IMR-90 (cell line): Measurements from ENCODE around the gene TSEN54. TPM values are rescaled to one million over a fixed set of nuclear protein-coding genes. Genes with fewer than 3 reads are reported as not detected.

Experiments
- ATAC-seq: fragments of 200-7000 bp; cut with Tn5 transposase; 2 replicates; pipeline ENCODE4 v1.9.1; 2020; ENCODE audit warnings: low read depth, mild to moderate bottlenecking, moderate library complexity
- BruUV-seq: library from RNA; stranded (reverse); fragments of 400-500 nt; replicated peaks from 2 replicates; lab custom pipeline; 2021; lab: Mats Ljungman, UMichigan
- CTCF ChIA-PET: fragments of 300-600 bp; formaldehyde crosslinking; extraction: SDS; loops from one replicate; lab custom pipeline; 2021; ENCODE audit warnings: antibody characterized with exemption; lab: Yijun Ruan, JAX
- POLR2A ChIA-PET: fragments of 300-600 bp; sonication (Branson Sonifier 250); formaldehyde crosslinking; loops from one replicate; lab custom pipeline; 2022; ENCODE audit warnings: antibody characterized with exemption; ENCODE audit not compliant: unreplicated experiment; lab: Charles Lee
- DNase-seq: peaks from one replicate; pipeline ENCODE4 v3.0.0; 2013
- H2AFZ ChIP-seq: replicated peaks from 2 replicates; pipeline ENCODE3; 2013; ENCODE audit warnings: low read length, mild to moderate bottlenecking; ENCODE audit not compliant: poor library complexity
- H2AK5ac ChIP-seq: 2 replicates; pipeline ENCODE4 v1.6.1; 2013; ENCODE audit warnings: low read depth, low read length, inconsistent platforms
- H2AK9ac ChIP-seq: replicated peaks from 2 replicates; pipeline ENCODE3; 2013; ENCODE audit warnings: mild to moderate bottlenecking, low read depth, low read length, moderate library complexity; ENCODE audit not compliant: poor library complexity
- H2BK120ac ChIP-seq: 2 replicates; pipeline ENCODE4 v1.6.1; 2013; ENCODE audit warnings: low read depth, low read length, inconsistent platforms
- H2BK15ac ChIP-seq: 3 replicates; pipeline ENCODE4 v1.6.1; 2013; ENCODE audit warnings: low read depth, low read length, inconsistent platforms
- H2BK20ac ChIP-seq: 2 replicates; pipeline ENCODE4 v1.6.1; 2013; ENCODE audit warnings: low read depth, mild to moderate bottlenecking, inconsistent platforms, low read length, moderate library complexity
- H2BK5ac ChIP-seq: 2 replicates; pipeline ENCODE4 v1.6.1; 2013; ENCODE audit warnings: mild to moderate bottlenecking, low read depth, low read length, inconsistent platforms; ENCODE audit not compliant: poor library complexity, severe bottlenecking
- H3K14ac ChIP-seq: replicated peaks from 2 replicates; pipeline ENCODE4 v1.6.1; 2013; ENCODE audit warnings: low read depth, low read length, inconsistent platforms
- H3K18ac ChIP-seq: 2 replicates; pipeline ENCODE4 v1.6.1; 2013; ENCODE audit warnings: low read depth, low read length, control low read depth
- H3K23ac ChIP-seq: 2 replicates; pipeline ENCODE4 v1.6.1; 2013; ENCODE audit warnings: low read depth, low read length, inconsistent platforms
- H3K27ac ChIP-seq: 2 replicates; pipeline ENCODE4 v1.5.1; 2013; ENCODE audit warnings: mild to moderate bottlenecking, control low read depth, low read length; ENCODE audit not compliant: insufficient read depth
- H3K27me3 ChIP-seq: 2 replicates; pipeline ENCODE4 v1.6.1; 2013; ENCODE audit warnings: low read length; ENCODE audit not compliant: control insufficient read depth, insufficient read depth
- H3K36me3 ChIP-seq: 2 replicates; pipeline ENCODE4 v1.6.1; 2013; ENCODE audit warnings: low read length, mixed read lengths; ENCODE audit not compliant: control insufficient read depth, insufficient read depth
- H3K4ac ChIP-seq: 2 replicates; pipeline ENCODE4 v1.6.1; 2013; ENCODE audit warnings: low read depth, low read length, inconsistent platforms
- H3K4me1 ChIP-seq: 2 replicates; pipeline ENCODE4 v1.6.1; 2013; ENCODE audit warnings: low read length, mixed read lengths; ENCODE audit not compliant: control insufficient read depth, insufficient read depth
- H3K4me2 ChIP-seq: 2 replicates; pipeline ENCODE4 v1.6.1; 2013; ENCODE audit warnings: low read depth, mild to moderate bottlenecking, control low read depth, low read length, moderate library complexity
- H3K4me3 ChIP-seq: 2 replicates; pipeline ENCODE4 v1.5.1; 2013; ENCODE audit warnings: low read depth, mild to moderate bottlenecking, control low read depth, low read length, moderate library complexity; ENCODE audit not compliant: insufficient read depth
- H3K56ac ChIP-seq: 2 replicates; pipeline ENCODE4 v1.6.1; 2013; ENCODE audit warnings: low read length, inconsistent platforms; ENCODE audit not compliant: insufficient read depth; ENCODE audit errors: extremely low read depth
- H3K79me1 ChIP-seq, 2 experiments: 2 replicates each; pipeline ENCODE4 v1.6.1; 2013; ENCODE audit warnings: low read length in 2 of 2, inconsistent platforms in 1 of 2, low read depth in 1 of 2
- H3K9ac ChIP-seq: 2 replicates; pipeline ENCODE4 v1.6.1; 2013; ENCODE audit warnings: low read depth, low read length, control low read depth
- H3K9me1 ChIP-seq: 2 replicates; pipeline ENCODE4 v1.6.1; 2013; ENCODE audit warnings: low read length, inconsistent platforms; ENCODE audit not compliant: insufficient read depth
- H3K9me3 ChIP-seq: 2 replicates; pipeline ENCODE4 v1.6.1; 2013; ENCODE audit warnings: low read length; ENCODE audit not compliant: control insufficient read depth, insufficient read depth
- H4K20me1 ChIP-seq: 2 replicates; pipeline ENCODE4 v1.6.1; 2013; ENCODE audit warnings: low read length, inconsistent platforms; ENCODE audit not compliant: insufficient read depth
- H4K5ac ChIP-seq: 2 replicates; pipeline ENCODE4 v1.6.1; 2013; ENCODE audit warnings: mild to moderate bottlenecking, low read depth, low read length, control low read depth
- H4K8ac ChIP-seq, 2 experiments: 2 replicates each; pipeline ENCODE4 v1.6.1; 2013; ENCODE audit warnings: low read depth in 2 of 2, low read length in 2 of 2, control low read depth in 1 of 2, inconsistent platforms in 1 of 2
- H4K91ac ChIP-seq: 2 replicates; pipeline ENCODE4 v1.6.1; 2013; ENCODE audit warnings: low read depth, low read length, inconsistent platforms; ENCODE audit not compliant: insufficient read depth
- BHLHE40 ChIP-seq: fragments of 150-350 bp; IDR thresholded peaks from 2 replicates; pipeline ENCODE4 v1.6.1; 2016; ENCODE audit warnings: mild to moderate bottlenecking, low read depth, low read length
- CTCF ChIP-seq: conservative IDR thresholded peaks from 2 replicates; pipeline ENCODE4 v1.5.1; 2012; ENCODE audit warnings: mild to moderate bottlenecking, low read depth, low read length, improper control_type of control experiment
- MXI1 ChIP-seq: IDR thresholded peaks from 2 replicates; pipeline ENCODE4 v1.6.1; 2012; ENCODE audit warnings: low read depth, mild to moderate bottlenecking, low read length, moderate library complexity, borderline replicate concordance
- NFE2L2 ChIP-seq: fragments of 150-350 bp; IDR thresholded peaks from 2 replicates; pipeline ENCODE4 v1.6.1; 2016; ENCODE audit warnings: low read depth, mild to moderate bottlenecking, low read length
- RFX5 ChIP-seq: IDR thresholded peaks from 2 replicates; pipeline ENCODE4 v1.8.0; 2012; ENCODE audit warnings: low read depth, mild to moderate bottlenecking, low read length, moderate library complexity
- USF2 ChIP-seq: fragments of 150-350 bp; IDR thresholded peaks from 2 replicates; pipeline ENCODE4 v1.6.1; 2017; ENCODE audit warnings: mild to moderate bottlenecking, antibody characterized with exemption, low read length, low read depth
- WGBS, 2 experiments: methylation state at CpG; one replicate each; pipeline versions ENCODE4 v1.1.5 to v1.1.7; 2013; ENCODE audit warnings: missing lambda C conversion rate in 2 of 2; ENCODE audit not compliant: insufficient read length in 1 of 2; ENCODE audit errors: extremely low coverage in 2 of 2; 5-methylcytosine and 5-hydroxymethylcytosine counted together
- dilution Hi-C: fragments of 300-500 bp; cut with HindIII; formaldehyde crosslinking; loops from one replicate; pipeline ENCODE4 v1.14.3; 2018; ENCODE audit warnings: low sequenced_read_pairs; ENCODE audit not compliant: unreplicated experiment
- in situ Hi-C: fragments of 300-500 bp; cut with MboI; formaldehyde crosslinking; loops from 3 replicates; pipeline ENCODE4 v1.14.3; 2019; ENCODE audit warnings: low sequenced_read_pairs, inconsistent platforms, mixed read lengths
- intact Hi-C: fragments of 100-400 bp; cut with micrococcal nuclease; formaldehyde crosslinking; loops from 2 replicates; pipeline ENCODE4 v1.10.0; 2022
- polyA plus RNA-seq, 3 experiments: library from polyadenylated mRNA; depleted of rRNA; stranded (reverse); fragments of >200 nt; gene quantifications; 2 replicates each; pipeline ENCODE4 v1.2.3, GENCODE V29; 2012; ENCODE audit warnings: low replicate concordance in 1 of 3
- total RNA-seq: library from RNA; depleted of rRNA; stranded (reverse); fragments of >200 nt; gene quantifications from 2 replicates; pipeline ENCODE4 v1.2.3, GENCODE V29; 2012

The TSEN54 gene
- total and polyA plus RNA-seq, 2 of the 4 experiments (the other 2 are of a cell fraction): 7.2 to 14.9 TPM

GRCh38 chr17:75551266-75551665, 34.9 kb downstream of the TSEN54 start:
- Histone ChIP-seq H2AK5ac (peak overlapping the region; percentile 20; the same call in 1 of the 2 replicates), H3K79me1 (no peaks in the 10 kb centered on the region), H2BK20ac (no peak overlapping the region), H3K27me3 (peaks cover 17% of the 10 kb centered on the region), H4K20me1 (no peaks in the 10 kb centered on the region), H3K4ac (peak overlapping the region; percentile 24; the same call in 1 of the 2 replicates), H3K36me3 (no peaks in the 10 kb centered on the region), H3K23ac (no peak overlapping the region), H3K9me1 (peaks cover 11% of the 10 kb centered on the region; the same call in 1 of the 2 replicates), H2BK5ac (no peak overlapping the region), H2BK120ac (no peak overlapping the region), H3K9ac (no peak overlapping the region), H3K4me2 (no peak overlapping the region), H4K5ac (no peak overlapping the region), H4K91ac (no peak overlapping the region), H4K8ac (no peak overlapping the region), H3K27ac (no peak overlapping the region), H2AK9ac (no peak overlapping the region), H2BK15ac (no peak overlapping the region), H3K14ac (no peak overlapping the region), H3K4me3 (no peak overlapping the region), H3K56ac (no peak overlapping the region), H2AFZ (no peak overlapping the region), H3K9me3 (no peaks in the 10 kb centered on the region), H3K4me1 (peaks cover 11% of the 10 kb centered on the region), H3K18ac (no peak overlapping the region)
- intact Hi-C loops: no loop called here
- WGBS, 2 experiments: 54% methylated on average over 4 of the region's 7 CpGs; no CpG with 5 or more reads in 1 of the 2 experiments
- ATAC-seq (no peak), DNase-seq (no peak)
- ChIA-PET CTCF (no interaction called here), POLR2A (no interaction called here)
- dilution Hi-C loops: no loop called here
- TF ChIP-seq NFE2L2 (no peak), MXI1 (no peak), CTCF (no peak), RFX5 (no peak), USF2 (no peak), BHLHE40 (no peak)
- no TSS peak for BruUV-seq
- in situ Hi-C loops: no loop called here
